PC-9 (cell line): ENCODE measurements around the gene RAX.

Source experiments
- EZH2 ChIP-seq: fragments of 200-600 bp; sonication (generic); IDR thresholded peaks from 2 replicates; pipeline ENCODE4 v1.8.0; 2017; ENCODE audit warnings: antibody characterized with exemption, low read depth
- TF ChIP-seq, protein P1 (sequence below): fragments of 200-600 bp; sonication (generic); conservative IDR thresholded peaks from 2 replicates; pipeline ENCODE4 v1.6.1; 2017; ENCODE audit warnings: mixed run types, antibody characterized with exemption, mild to moderate bottlenecking, moderate library complexity

DNA sequence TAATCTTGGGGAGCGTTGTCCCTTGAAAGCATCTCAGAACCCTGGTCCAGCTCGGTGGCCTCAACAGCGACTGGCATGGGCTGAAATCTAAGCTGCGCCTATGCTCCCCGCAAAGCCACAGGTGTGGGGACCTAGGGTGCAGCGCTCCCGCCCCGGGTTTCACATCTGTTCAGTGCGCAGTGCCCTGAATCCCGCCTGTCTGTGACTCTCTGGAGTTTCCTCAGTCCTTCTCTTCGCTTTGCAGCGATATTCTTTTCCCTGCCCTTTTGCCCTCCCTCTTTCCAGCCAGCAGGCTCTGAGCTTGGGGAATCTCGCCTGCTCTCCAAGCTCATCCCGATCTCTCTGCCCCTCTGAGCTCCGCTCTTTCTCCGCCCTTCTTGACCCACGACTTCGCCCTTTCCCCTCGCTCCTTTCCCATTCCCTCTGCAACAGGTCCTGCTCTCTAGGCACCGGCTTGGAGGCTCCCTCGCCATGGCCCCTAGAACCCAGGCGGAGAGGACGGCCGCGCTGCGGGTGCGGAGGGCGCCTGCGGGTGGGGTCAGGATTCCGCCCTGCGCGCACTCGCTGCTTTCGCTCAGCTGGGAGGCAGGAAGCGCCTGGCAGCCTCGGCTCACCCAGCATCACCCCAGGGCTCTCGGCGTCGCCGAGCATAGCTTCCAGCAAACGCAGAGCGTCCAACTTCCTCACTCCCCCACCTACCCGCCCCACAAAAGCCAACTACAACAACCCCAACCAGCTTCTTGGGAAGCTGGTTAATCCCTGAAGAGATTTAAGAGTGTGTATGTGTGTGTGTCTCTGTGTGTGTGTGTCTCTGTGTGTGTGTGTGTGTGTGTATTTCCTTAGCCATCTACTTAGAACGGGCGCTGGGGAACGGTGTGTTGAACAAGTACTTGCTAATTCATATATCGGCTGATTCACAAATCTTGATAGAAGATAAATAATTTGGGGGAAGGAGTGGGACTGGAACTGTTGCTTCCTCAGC is 52.2 kb downstream of the RAX start:
- TF ChIP-seq, protein P1, sequence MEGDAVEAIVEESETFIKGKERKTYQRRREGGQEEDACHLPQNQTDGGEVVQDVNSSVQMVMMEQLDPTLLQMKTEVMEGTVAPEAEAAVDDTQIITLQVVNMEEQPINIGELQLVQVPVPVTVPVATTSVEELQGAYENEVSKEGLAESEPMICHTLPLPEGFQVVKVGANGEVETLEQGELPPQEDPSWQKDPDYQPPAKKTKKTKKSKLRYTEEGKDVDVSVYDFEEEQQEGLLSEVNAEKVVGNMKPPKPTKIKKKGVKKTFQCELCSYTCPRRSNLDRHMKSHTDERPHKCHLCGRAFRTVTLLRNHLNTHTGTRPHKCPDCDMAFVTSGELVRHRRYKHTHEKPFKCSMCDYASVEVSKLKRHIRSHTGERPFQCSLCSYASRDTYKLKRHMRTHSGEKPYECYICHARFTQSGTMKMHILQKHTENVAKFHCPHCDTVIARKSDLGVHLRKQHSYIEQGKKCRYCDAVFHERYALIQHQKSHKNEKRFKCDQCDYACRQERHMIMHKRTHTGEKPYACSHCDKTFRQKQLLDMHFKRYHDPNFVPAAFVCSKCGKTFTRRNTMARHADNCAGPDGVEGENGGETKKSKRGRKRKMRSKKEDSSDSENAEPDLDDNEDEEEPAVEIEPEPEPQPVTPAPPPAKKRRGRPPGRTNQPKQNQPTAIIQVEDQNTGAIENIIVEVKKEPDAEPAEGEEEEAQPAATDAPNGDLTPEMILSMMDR = no peak
- TF ChIP-seq EZH2 = no peak
